GM18870 (cell line): ENCODE data around the gene SGMS1.
"Not testable (repeated sequence)": the region's sequence is repeated elsewhere in the genome, so short reads cannot be mapped to it uniquely, and the experiment has no call there.

ENCODE experiments used
- ATAC-seq: cut with Tn5 transposase; IDR thresholded peaks from one replicate; pipeline ENCODE4 v1.9.1; 2021; ENCODE audit warnings: moderate library complexity; ENCODE audit not compliant: unreplicated experiment

Gene SGMS1

GRCh38 chr10:50286996-50287803, 336.6 kb downstream of the SGMS1 start:
- ATAC-seq, result no peak

GRCh38 chr10:50286517-50286916, 337.2 kb downstream of the SGMS1 start:
- no peak for ATAC-seq

- no peak for ATAC-seq
Measured at GRCh38 chr10:50281967-50282522, 341.7 kb downstream of the SGMS1 start.

GRCh38 chr10:50281210-50281966, 342.4 kb downstream of the SGMS1 start:
- no peak for ATAC-seq

- ATAC-seq, result no peak
Measured at GRCh38 chr10:50280049-50280841, 343.5 kb downstream of the SGMS1 start.

GRCh38 chr10:50279489-50279888, 344.3 kb downstream of the SGMS1 start:
- no peak for ATAC-seq

- peak; percentile 81 for ATAC-seq
Measured at GRCh38 chr10:50275650-50276235, 348.0 kb downstream of the SGMS1 start.

- no peak for ATAC-seq
Measured at GRCh38 chr10:50272531-50272930, 351.2 kb downstream of the SGMS1 start.

- no peak for ATAC-seq
Measured at GRCh38 chr10:50271564-50272250, 352.0 kb downstream of the SGMS1 start.

- not testable (repeated sequence) for ATAC-seq
Measured at GRCh38 chr10:50267877-50268276, 355.9 kb downstream of the SGMS1 start.

- ATAC-seq, result not testable (repeated sequence)
Measured at GRCh38 chr10:50262625-50263024, 361.1 kb downstream of the SGMS1 start.

- peak; percentile 100 for ATAC-seq
Measured at GRCh38 chr10:50260791-50261281, 362.9 kb downstream of the SGMS1 start.
